Smooth muscle cell of the brain vasculature (primary cell): ENCODE results near the gene NOC2L.
"Not testable (repeated sequence)": the region's sequence is repeated elsewhere in the genome, so short reads cannot be mapped to it uniquely, and the experiment has no call there.

ENCODE experiments used
- DNase-seq: peaks from one replicate; pipeline ENCODE4 v3.0.0-alpha.2; 2012; ENCODE audit warnings: low read depth, low spot score

Gene NOC2L

DNA sequence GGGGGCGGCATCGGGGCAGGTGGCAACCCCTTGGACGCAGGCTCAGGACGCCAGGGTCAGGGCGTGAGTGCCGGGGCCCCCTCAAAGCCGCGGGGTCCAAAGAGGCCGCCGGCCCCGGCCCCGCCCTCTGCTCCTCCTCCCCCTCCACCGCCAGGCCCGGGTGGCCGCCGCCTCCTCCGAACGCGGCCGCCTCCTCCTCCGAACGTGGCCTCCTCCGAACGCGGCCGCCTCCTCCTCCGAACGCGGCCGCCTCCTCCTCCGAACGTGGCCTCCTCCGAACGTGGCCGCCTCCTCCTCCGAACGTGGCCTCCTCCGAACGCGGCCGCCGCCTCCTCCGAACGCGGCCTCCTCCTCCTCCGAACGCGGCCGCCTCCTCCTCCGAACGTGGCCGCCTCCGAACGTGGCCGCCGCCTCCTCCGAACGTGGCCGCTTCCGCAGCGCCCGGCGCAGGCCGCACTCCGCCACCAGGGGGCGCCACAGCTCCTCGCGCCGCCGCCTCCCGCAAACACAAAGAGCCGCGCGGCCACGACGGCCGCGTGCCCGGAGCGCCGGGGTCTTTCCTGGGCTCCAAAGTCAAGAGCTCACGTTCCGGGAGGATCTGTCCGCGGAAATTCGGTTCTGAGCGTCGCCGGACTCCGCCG lies 54.6 kb downstream of the NOC2L start:
- peak; percentile 37 for DNase-seq

DNA sequence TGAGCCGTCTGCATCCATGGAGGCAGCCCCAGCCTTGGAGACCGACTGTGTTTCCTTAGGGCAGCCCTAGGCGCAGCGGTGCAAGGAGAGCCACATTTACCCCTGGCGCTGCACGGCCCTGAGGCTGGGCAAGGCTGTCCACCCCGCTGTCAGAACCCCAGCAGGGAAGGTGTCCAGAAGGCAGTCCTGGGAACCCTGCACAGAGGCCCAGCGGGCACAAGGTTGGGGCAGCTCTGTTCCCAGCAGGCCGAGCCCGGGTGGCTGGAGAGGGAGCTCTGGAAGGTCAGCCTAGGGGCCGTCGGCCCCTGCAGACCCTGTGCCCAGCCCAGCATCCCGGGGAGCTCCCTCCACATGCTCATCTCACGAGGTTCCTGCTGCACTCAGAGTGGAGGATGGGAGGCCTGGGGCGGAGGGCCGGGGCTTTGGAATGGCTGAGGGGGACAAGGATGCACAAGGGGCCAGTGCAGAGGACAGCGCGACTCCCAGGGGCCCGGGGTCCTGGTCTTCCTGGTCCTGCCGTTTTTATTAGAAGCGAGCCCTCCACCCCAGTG lies 55.3 kb downstream of the NOC2L start:
- DNase-seq, result no peak

DNA sequence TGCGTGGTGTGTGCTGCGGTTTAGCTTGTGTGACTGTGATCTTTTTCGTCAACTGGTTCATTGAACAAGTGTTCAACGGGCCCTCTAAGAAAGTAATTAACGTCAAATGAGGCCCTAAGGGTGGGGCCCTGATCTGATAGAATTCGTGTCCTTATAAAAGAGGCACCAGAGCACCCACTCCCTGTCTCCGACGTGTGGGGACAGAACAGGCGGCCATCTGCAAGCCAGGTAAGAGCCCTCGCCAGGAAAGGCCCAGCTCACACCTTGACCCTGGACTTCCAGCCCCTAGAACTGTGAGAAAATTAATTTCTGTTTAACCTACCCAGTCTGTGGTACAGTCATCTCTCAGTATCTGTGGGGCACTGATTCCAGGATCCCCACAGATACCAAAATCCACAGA lies 55.8 kb downstream of the NOC2L start:
- no peak for DNase-seq

DNA sequence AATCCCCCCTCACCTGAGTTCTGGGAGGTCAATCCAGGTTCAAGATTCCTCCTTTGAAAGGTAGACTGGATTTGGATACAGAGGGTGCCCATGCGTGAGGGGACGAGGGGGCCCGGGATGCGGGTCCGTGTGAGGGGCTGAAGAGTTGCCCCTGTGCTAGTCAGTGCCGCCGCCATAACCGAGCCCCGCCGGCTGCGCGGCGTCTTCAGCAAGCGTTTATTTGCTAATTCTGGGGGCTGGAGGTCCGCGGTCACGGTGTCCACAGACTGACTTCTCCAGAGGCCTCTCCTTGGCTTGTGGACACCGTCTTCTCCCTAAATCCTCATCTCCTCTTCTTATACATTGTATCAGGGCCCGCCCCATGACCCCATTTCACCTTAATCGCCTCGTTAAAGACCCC lies 56.3 kb downstream of the NOC2L start:
- no peak for DNase-seq

DNA sequence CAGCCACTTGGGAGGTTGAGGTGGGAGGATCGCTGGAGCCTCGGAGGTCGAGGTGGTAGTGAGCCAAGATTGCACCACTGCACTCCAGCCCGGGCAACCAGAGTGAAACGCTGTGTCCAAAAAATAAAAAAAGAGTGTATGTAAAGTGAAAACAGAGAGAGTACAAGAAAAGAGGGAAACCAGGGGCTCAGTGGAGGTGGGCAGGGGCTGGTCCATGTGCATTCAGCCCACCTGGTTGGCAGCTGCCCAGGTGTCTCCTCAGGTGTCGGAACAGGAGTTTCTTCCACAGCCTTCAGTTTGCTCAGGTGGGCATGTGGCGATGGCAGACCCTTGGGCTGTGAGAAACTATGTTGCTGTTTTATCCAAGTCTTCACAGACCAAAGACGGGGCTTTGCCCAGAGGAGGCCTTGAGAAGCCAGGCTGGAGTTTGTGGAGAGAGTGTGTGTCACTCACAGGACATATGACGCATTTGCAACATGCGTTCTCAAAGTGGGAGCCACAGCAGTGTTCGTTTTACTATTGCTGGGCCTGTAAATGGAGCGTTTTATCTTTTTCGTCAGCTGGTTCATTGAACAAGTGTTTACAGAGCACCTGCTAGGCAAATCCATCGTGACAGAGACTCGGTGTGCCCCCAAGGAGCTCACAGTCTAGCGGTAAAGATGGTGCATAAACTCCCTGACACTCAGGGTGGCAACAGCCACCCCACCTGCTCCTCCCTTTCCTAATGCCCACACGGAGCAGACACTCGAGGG lies 57.8 kb downstream of the NOC2L start:
- no peak for DNase-seq

DNA sequence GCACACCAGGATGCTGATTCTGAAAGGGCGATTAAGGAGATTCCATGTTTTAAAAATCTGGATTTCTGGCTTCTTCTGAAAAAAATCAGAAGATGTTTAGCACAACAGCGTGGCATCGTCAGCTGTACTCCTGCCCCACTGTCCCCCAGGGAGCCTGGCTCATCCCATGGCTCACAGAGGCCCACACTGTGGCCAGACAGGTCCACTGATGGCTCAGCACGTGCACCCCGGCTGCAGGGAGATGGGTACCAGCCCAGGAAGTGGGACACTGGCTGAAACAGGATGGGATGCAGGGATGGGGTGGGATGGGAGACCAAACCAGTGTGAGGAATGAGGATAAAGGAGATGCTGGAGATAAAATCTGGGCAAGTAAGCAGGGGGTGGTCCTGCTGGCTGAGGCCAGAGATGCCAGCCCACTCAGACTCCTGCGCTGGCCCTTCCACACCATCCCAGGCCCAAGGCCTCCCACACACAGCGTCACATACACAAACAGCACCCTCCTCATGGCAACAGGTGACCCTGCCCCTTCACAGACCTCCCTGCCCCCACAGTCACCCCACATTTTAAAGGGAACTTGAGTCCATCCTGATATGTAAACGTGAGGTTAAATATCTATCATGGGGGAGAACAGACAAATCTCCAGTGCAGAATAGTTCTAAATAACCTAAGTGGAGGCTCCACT lies 59.3 kb downstream of the NOC2L start:
- no peak for DNase-seq

DNA sequence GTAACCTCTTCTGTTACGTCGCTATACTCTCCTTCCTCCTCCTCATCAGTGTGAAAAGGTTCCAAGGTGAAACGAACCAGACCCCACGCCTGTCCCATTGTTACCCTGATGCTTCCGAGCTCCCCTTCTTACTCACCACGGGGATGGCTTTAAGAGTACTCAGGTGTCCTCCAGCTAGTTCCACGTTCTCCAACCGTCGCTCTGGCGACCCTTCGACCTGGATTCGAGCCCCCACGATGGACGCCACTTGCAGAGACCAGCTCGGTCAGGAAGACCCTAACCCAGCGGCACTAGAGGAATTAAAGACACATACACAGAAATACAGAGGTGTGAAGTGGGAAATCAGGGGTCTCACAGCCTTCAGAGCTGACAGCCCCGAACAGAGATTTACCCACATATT lies 61.1 kb downstream of the NOC2L start:
- not testable (repeated sequence) for DNase-seq

DNA sequence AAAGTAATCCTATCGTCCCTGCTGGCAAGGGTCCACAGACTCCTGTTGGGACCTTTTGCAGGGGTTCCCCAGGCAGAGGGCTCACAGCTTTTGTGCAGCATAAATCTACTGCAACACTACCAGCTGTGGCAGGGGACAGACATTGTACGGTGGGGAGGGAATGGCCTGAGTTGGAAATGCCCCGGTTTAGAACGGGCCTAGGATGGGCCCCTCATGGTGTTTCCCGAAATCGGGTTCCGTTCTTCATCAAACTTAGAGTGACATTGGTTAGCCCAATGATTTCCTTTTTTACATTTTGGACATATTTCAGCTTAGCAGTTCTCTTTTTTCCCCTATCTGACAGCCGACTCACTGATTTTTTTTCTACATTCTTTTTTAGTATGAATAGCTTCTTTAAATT lies 61.8 kb downstream of the NOC2L start:
- DNase-seq, result no peak
